GM19455 (cell line): Measurements from ENCODE around the gene NQO1.

Source experiments
- ATAC-seq: cut with Tn5 transposase; IDR thresholded peaks from one replicate; pipeline ENCODE4 v1.9.1; 2021; ENCODE audit not compliant: unreplicated experiment

The NQO1 gene

DNA sequence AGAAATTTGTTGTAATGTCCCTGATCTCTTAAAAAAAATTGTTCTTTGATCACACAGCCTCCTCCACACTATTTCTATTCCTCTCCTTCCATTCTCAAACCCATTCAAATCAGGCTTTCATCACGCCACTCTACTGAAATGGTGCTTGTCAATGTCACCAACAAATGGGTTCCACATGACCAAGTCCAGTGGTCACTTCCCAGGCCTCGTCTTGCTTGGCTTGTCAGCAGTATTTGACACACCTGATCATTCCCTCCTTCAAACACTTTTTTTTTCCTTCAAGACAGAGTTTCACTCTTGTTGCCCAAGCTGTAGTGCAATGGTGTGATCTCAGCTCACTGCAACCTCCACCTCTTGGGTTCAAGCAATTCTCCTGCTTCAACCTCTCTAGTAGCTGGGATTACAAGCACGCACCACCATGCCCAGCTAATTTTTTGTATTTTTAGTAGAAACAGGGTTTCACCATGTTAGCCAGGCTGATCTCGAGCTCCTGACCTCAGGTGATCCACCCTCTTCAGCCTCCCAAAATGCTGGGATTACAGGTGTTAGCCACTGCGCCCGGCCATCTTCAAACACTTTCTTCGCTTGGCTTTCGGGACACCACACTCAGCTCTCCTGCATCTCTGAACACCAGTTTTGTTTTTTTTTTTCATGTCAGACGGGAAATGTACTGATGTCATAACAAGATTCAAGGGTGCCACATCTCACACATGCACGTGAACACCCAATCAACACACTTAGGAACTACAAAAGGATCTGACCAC is 18.3 kb downstream of the NQO1 start:
- no peak for ATAC-seq

DNA sequence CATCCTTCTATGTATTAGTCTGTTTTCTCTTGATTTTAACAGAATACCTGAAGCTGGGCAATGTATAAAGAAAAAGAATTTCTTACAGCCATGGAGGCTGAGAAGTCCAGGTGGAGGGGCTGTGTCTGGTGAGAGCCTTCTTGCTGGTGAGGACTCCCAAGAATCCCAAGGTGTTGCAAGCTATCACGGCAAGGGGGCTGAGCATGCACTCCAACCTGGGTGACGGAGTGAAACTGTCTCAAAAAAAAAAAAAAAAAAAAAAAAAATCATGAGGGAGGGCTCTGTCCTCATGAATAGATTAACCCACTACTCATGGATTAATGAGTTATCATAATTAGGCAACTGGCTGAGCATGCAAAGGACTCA is 19.4 kb downstream of the NQO1 start:
- ATAC-seq: no peak

- ATAC-seq: no peak
These were observed 19.9 kb downstream of the NQO1 start for GRCh38 chr16:69706256-69706974.

- ATAC-seq: no peak
These were observed 22.7 kb downstream of the NQO1 start for GRCh38 chr16:69703638-69704037.

GRCh38 chr16:69701866-69702265 is 24.5 kb downstream of the NQO1 start:
- ATAC-seq: no peak

- no peak for ATAC-seq
These were observed 24.9 kb downstream of the NQO1 start for GRCh38 chr16:69701452-69701851.

GRCh38 chr16:69699915-69700314 is 26.4 kb downstream of the NQO1 start:
- no peak for ATAC-seq

DNA sequence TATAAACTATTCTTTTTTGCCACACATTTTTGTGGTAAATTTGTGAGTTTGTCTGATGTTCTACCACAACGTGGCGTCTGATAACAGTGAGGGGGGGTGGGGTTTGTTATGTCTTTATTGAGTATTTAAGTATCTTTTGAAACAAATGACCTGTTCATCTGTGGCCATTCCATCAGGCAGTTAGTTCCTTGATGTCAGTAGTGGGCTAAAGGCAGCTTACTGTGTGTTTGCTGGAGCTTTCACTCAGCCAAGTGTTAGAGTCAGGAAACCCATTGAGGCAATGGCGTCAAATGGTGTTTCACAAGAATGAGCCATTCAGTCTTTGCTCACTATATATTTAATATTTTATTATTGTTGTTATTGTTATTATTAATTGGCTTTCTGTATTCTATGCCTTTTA is 28.0 kb downstream of the NQO1 start:
- ATAC-seq: no peak

GRCh38 chr16:69693916-69694315 is 32.4 kb downstream of the NQO1 start:
- ATAC-seq: no peak

GRCh38 chr16:69691980-69692911 is 34.1 kb downstream of the NQO1 start:
- no peak for ATAC-seq

DNA sequence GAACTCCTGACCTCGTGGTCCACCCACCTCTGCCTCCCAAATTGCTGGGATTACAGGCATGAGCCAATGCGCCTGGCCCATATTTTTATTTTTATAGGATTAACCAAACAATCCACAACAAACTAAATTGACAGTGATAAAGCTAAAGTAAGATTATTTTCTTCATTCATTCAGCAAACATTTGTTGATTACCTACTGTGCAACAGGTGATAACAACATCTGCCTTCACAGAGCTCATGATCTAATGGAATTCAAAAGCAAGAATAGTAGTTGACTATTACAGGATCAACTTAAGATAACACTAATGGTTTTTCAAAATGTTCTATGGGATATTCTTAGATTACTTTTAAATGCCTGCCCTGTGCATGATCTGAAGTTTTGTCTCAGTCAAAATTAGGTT is 37.8 kb downstream of the NQO1 start:
- ATAC-seq: no peak

- ATAC-seq: no peak
These were observed 46.0 kb downstream of the NQO1 start for GRCh38 chr16:69680358-69680757.

DNA sequence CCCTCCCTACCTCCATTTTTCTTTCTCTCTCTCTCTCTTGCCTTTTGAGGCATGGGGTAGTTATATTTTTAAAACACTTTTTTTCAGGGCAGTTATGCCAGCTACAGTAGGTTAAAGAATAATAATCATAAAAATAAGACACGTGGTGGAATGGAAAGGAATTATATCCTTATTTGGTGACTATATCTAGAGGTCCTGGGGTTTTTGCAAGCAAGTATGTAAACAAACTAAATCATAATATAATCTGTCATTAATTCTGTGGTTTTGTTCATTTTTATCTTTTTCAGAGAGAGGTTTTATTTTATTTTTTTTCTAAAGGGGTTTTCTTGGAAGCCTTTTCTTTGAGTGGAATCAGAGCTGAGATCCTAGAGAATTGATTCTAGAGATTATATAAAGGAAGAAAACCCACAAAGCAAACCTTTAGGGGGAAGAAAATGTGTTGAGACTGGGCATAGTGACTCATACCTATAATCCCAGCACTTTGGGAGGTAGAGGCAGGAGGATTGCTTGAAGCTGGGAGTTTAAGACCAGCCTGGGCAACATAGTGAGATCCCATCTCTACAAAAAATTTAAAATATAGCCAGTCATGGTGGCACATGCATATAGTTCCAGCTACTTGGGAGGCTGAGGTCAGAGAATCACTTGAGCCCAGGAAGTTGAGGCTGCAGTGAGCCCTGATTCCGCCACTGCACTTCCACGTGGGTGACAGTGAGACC is 53.2 kb downstream of the NQO1 start:
- ATAC-seq: no peak

GRCh38 chr16:69672315-69672997 is 53.9 kb downstream of the NQO1 start:
- no peak for ATAC-seq

DNA sequence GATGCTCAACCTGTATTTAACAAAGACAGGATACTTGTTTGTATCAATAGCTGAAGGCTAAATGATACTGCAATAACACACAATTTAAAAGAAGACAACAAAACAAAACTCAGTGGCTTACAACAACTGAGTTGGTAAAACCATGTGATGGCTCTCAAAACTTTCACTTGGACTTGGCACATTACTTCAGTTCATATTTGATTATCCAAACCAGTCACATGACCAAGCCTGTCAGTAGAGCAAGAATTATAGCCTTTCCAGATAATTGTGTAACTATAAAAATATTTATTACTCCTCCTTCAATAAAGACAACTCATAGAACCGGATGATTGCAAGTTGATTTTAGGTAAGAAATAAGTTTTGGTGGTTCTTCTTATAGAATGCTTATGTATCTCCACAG is 56.8 kb downstream of the NQO1 start:
- ATAC-seq: no peak

DNA sequence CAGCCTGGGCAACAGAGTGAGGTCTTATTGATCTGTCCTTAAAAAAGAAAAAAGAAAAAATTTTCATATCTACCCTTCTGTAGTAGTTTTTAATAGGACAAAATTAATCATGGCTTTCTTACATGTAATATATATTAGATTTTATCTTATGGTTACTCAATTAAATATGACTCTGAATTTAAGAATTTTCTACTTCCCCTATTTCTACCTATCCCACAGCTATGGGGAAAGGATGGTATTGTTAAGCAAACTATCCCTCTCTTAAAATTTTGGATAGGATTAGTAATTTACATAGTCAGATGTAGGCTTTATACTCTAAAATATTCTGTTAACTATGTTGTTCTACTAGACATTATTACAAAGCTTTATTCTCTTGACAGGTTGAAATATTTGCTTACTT is 62.5 kb downstream of the NQO1 start:
- ATAC-seq: no peak

DNA sequence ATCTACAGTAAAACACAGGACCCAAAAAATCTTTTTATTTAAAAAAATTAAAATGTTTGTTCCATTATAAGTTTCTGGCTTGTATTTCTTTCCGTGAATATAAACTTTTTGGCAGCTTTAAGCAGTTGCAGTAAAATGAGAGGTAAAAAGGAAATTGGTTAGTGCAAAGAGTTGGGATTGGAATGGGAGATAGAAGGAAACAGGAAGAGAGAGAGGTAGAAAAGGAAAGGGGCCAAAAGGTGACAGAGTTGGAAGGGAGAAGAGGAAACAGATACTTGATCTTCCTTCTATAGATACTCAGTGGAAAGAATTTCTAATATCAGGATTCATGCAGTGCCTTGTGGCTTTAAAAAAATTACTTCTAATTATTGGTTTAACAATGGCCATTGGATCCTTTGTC is 63.5 kb downstream of the NQO1 start:
- ATAC-seq: no peak

- no peak for ATAC-seq
These were observed 66.2 kb downstream of the NQO1 start for GRCh38 chr16:69660166-69660565.
